HepG2 (cell line): ENCODE results near the gene SYCE3. TPM values are rescaled to one million over a fixed set of nuclear protein-coding genes. Genes with fewer than 3 reads are reported as not detected.
A peak's percentile ranks its signal among the peaks of the same experiment; 100 is the strongest.

Source experiments
- ATAC-seq: fragments of 200-7000 bp; cut with Tn5 transposase; 3 replicates; pipeline ENCODE4 v1.9.1; 2020; ENCODE audit warnings: mild to moderate bottlenecking, moderate library complexity
- BruUV-seq: library from RNA; stranded (reverse); fragments of 400-500 nt; replicated peaks from 2 replicates; lab custom pipeline; 2021; lab: Mats Ljungman, UMichigan
- CTCF ChIA-PET: fragments of 300-600 bp; formaldehyde crosslinking; extraction: SDS; loops from one replicate; lab custom pipeline; 2021; ENCODE audit warnings: low total read pairs, inconsistent platforms, low intra/inter-chr PET ratio; lab: Yijun Ruan, JAX
- POLR2A ChIA-PET: fragments of 350-600 bp; sonication (Branson Sonifier 250); formaldehyde crosslinking; loops from one replicate; lab custom pipeline; 2020; ENCODE audit warnings: antibody characterized with exemption, inconsistent platforms; lab: Yijun Ruan, JAX
- DNase-seq: peaks from one replicate; pipeline ENCODE4 v3.0.0-alpha.2; 2015; ENCODE audit warnings: low spot score
- FAIRE-seq: peaks from 3 replicates; lab custom pipeline; 2011; peaks lifted over from hg19 to GRCh38; lab: Jason Lieb, UNC
- H2AFZ ChIP-seq: one replicate; pipeline ENCODE4 v1.6.1; 2011; ENCODE audit warnings: low read length, inconsistent platforms
- H3K27ac ChIP-seq: fragments of 300-600 bp; 3 replicates; pipeline ENCODE4 v1.8.0; 2011; ENCODE audit warnings: mixed run types, mild to moderate bottlenecking, mixed read lengths, low read length, inconsistent platforms; ENCODE audit not compliant: insufficient read depth; ENCODE audit errors: extremely low read length
- H3K27me3 ChIP-seq, 2 experiments: fragments of 200-600 bp in 1 of 2; 2 replicates in 1 of 2; 3 replicates in 1 of 2; pipeline versions ENCODE4 v1.6.0 to v1.8.0; 2011; ENCODE audit warnings: low read length in 2 of 2, mild to moderate bottlenecking in 2 of 2, moderate library complexity in 2 of 2, inconsistent platforms in 1 of 2; ENCODE audit not compliant: insufficient read depth in 2 of 2, control insufficient read depth in 1 of 2
- H3K36me3 ChIP-seq, 2 experiments: fragments of 200-600 bp in 1 of 2; replicated peaks in 1 of 2; 2 replicates in 1 of 2; 3 replicates in 1 of 2; pipeline versions ENCODE4 v1.5.1 to v1.8.0; 2011; ENCODE audit warnings: low read length in 2 of 2, inconsistent platforms in 1 of 2; ENCODE audit not compliant: insufficient read depth in 2 of 2, control insufficient read depth in 1 of 2
- H3K4me1 ChIP-seq: 2 replicates; pipeline ENCODE4 v1.5.1; 2012; ENCODE audit warnings: low read length, inconsistent platforms; ENCODE audit not compliant: insufficient read depth
- H3K4me2 ChIP-seq: 2 replicates; pipeline ENCODE4 v1.6.0; 2011; ENCODE audit warnings: low read depth, low read length, inconsistent platforms
- H3K4me3 ChIP-seq, 3 experiments: fragments of 200-600 bp in 1 of 3; sonication (generic), shearing (Covaris generic) in 1 of 3; replicated peaks in 1 of 3; 2 replicates each; pipeline ENCODE4 v1.5.1; 2011 to 2016; ENCODE audit warnings: low read length in 3 of 3, inconsistent platforms in 2 of 3, low read depth in 2 of 3, mild to moderate bottlenecking in 2 of 3, control low read depth in 1 of 3, mixed read lengths in 1 of 3; ENCODE audit not compliant: insufficient read depth in 1 of 3
- H3K79me2 ChIP-seq: one replicate; pipeline ENCODE4 v1.6.1; 2011; ENCODE audit warnings: low read length, inconsistent platforms; ENCODE audit not compliant: insufficient read depth
- H3K9ac ChIP-seq: 2 replicates; pipeline ENCODE4 v1.6.0; 2011; ENCODE audit warnings: mild to moderate bottlenecking, low read depth, low read length, inconsistent platforms; ENCODE audit not compliant: insufficient read depth
- H3K9me3 ChIP-seq: 2 replicates; pipeline ENCODE4 v1.5.1; 2012; ENCODE audit warnings: mild to moderate bottlenecking, low read length
- H4K20me1 ChIP-seq: 2 replicates; pipeline ENCODE4 v1.6.0; 2011; ENCODE audit warnings: inconsistent platforms, mild to moderate bottlenecking, low read length, moderate library complexity; ENCODE audit not compliant: insufficient read depth
- CBX2 ChIP-seq, 2 experiments: fragments of 200-600 bp in 1 of 2; sonication (generic); formaldehyde crosslinking in 1 of 2; IDR thresholded peaks; 2 replicates each; pipeline versions ENCODE4 v1.7.0 to v1.8.1; 2018 to 2022; ENCODE audit warnings: low read depth in 2 of 2, low read length in 1 of 2, mild to moderate bottlenecking in 1 of 2, missing genetic modification reagents in 1 of 2
- DMAP1 ChIP-seq: IDR thresholded peaks from 2 replicates; pipeline ENCODE4 v1.6.1; 2016
- KDM5B ChIP-seq: sonication (generic); formaldehyde crosslinking; IDR thresholded peaks from 2 replicates; pipeline ENCODE4 v1.4.0; 2020; ENCODE audit warnings: missing genetic modification reagents, mild to moderate bottlenecking, borderline replicate concordance
- MXD1 ChIP-seq: sonication (generic); formaldehyde crosslinking; IDR thresholded peaks from 2 replicates; pipeline ENCODE4 v1.4.0; 2020; ENCODE audit warnings: mild to moderate bottlenecking, missing genetic modification reagents
- NFIB ChIP-seq: sonication (generic); formaldehyde crosslinking; IDR thresholded peaks from 2 replicates; pipeline ENCODE4 v1.9.0; 2021; ENCODE audit warnings: missing genetic modification reagents, mild to moderate bottlenecking, borderline replicate concordance
- SNAPC4 ChIP-seq: sonication (generic); formaldehyde crosslinking; IDR thresholded peaks from 2 replicates; pipeline ENCODE4 v1.4.0; 2020; ENCODE audit warnings: mild to moderate bottlenecking, missing genetic modification reagents
- YY1 ChIP-seq: IDR thresholded peaks from 2 replicates; pipeline ENCODE4 v1.6.1; 2011; ENCODE audit warnings: low read length, low read depth, moderate library complexity, mild to moderate bottlenecking; ENCODE audit not compliant: insufficient read depth, insufficient replicate concordance
- ZNF18 ChIP-seq: sonication (generic); formaldehyde crosslinking; IDR thresholded peaks from 2 replicates; pipeline ENCODE4 v1.8.0; 2022; ENCODE audit warnings: mild to moderate bottlenecking, missing genetic modification reagents; ENCODE audit not compliant: insufficient replicate concordance
- ZNF768 ChIP-seq: sonication (generic); formaldehyde crosslinking; IDR thresholded peaks from 2 replicates; pipeline ENCODE4 v1.4.0; 2020; ENCODE audit warnings: missing genetic modification reagents
- ZNF850 ChIP-seq: sonication (generic); formaldehyde crosslinking; conservative IDR thresholded peaks from 2 replicates; pipeline ENCODE4 v1.9.0; 2021; ENCODE audit warnings: mild to moderate bottlenecking, missing genetic modification reagents
- WGBS: methylation state at CpG from one replicate; pipeline ENCODE4 v1.1.6; 2017; ENCODE audit warnings: low lambda C conversion rate; 5-methylcytosine and 5-hydroxymethylcytosine counted together
- in situ Hi-C: cut with HindIII; loops from 2 replicates; pipeline ENCODE4 v1.10.0; 2017; ENCODE audit warnings: low pct_unique_long_range_greater_than_20kb; ENCODE audit not compliant: extremely low pct_ligation_motif_present
- intact Hi-C: fragments of 100-400 bp; cut with micrococcal nuclease; formaldehyde crosslinking; loops from one replicate; pipeline ENCODE4 v1.10.0; 2022; ENCODE audit not compliant: unreplicated experiment
- polyA plus RNA-seq, 8 experiments: library from polyadenylated mRNA; depleted of rRNA in 3 of 8; stranded (reverse) in 7 of 8; unstranded in 1 of 8; fragments of >200 nt; fragmentation: Illumina TruSeq in 4 of 8; extraction: Trizol in 4 of 8; gene quantifications; 2 replicates each; pipeline versions ENCODE4 v1.2.1 to v1.2.3, GENCODE V29; 2011 to 2016; ENCODE audit warnings: low read depth in 4 of 8, missing spikeins in 1 of 8, mixed read lengths in 1 of 8; ENCODE audit not compliant: insufficient read depth in 1 of 8
- total RNA-seq, 5 experiments: library from RNA; depleted of rRNA; stranded (reverse); fragments of >200 nt; fragmentation: Illumina TruSeq; extraction: Trizol; gene quantifications; 2 replicates each; pipeline ENCODE4 v1.2.3, GENCODE V29; 2016; ENCODE audit warnings: low read depth in 1 of 5

Gene SYCE3
- total and polyA plus RNA-seq, 2 of the 13 experiments (the other 11 are each of a cell fraction or from before 2014, with no cell fraction given) = not detected

- TF ChIP-seq YY1 (no peak), ZNF768 (no peak), KDM5B (0 out of 2 replicates have a peak, but pooled peaks have one; percentile 19), DMAP1 (no peak)
Observed at GRCh38 chr22:50600967-50601668, 38.4 kb upstream of the SYCE3 start (continued).

- Histone ChIP-seq H3K9ac (no peak within 1 kb of the TSS), H4K20me1 (no peaks in the 10 kb centered on the region; the same call in 1 of the 2 replicates), H3K27me3 (peaks cover 0 to 2% of the 10 kb centered on the region in 2 experiments; a peak in 2 of 5 replicates), H3K79me2 (no peaks in the 10 kb centered on the region), H3K27ac (no peak within 1 kb of the TSS), H3K9me3 (no peaks in the 10 kb centered on the region), H3K4me3 (peak within 1 kb of the TSS in 2 of 3 experiments; percentile 57 to 70; a peak in 3 of 6 replicates), H2AFZ (no peak within 1 kb of the TSS), H3K4me2 (peak within 1 kb of the TSS; percentile 75), H3K4me1 (peaks cover 15% of the 10 kb centered on the region), H3K36me3 (no peaks in the 10 kb centered on the region)
- 0% methylated on average over 5 of the region's 61 CpGs for WGBS
- FAIRE-seq (no peak), DNase-seq (no peak), ATAC-seq (peak; percentile 27)
- TF ChIP-seq CBX2 (IDR thresholded peaks at IDR 0.05; ENCODE audit: low read depth, low read length) = no peak
- TF ChIP-seq CBX2 (CRISPR knock-in tag; IDR thresholded peaks at IDR 0.05; ENCODE audit: low read depth) = no peak
- peak; percentile 0 for TF ChIP-seq ZNF18 (CRISPR knock-in tag)
- no peak for TF ChIP-seq NFIB (CRISPR knock-in tag)
- TF ChIP-seq SNAPC4 (CRISPR knock-in tag) = no peak
- TF ChIP-seq MXD1 (CRISPR knock-in tag) = no peak
- 0 out of 2 replicates have a peak, but pooled peaks have one; percentile 7 for TF ChIP-seq ZNF850 (CRISPR knock-in tag)
- BruUV-seq = no TSS peak
- in situ Hi-C loops = no loop called here
- intact Hi-C loops = no loop called here
- POLR2A ChIA-PET = no interaction called here
- CTCF ChIA-PET = no interaction called here
Observed at GRCh38 chr22:50600538-50600937, 37.8 kb upstream of the SYCE3 start, which contains the start of gene MAPK8IP2. TSS of gene MAPK8IP2 (plus strand) at chr22:50600793. CDS start at chr22:50600819, 26 bp downstream.
